Prostate gland (tissue), 2 donors: Measurements from ENCODE around the gene MTFP1.

Source experiments
- CTCF ChIP-seq, 4 experiments: fragments of 200-600 bp in 2 of 4; fragments of 450-650 bp in 2 of 4; sonication (generic) in 2 of 4; IDR thresholded peaks; 1 replicate in 3 of 4; 2 replicates in 1 of 4; pipeline ENCODE4 v1.5.1; 2016 to 2019; ENCODE audit warnings: antibody characterized with exemption in 4 of 4, mild to moderate bottlenecking in 2 of 4, moderate library complexity in 2 of 4
- POLR2A ChIP-seq: fragments of 450-650 bp; IDR thresholded peaks from one replicate; pipeline ENCODE4 v1.6.1; 2016; ENCODE audit warnings: antibody characterized with exemption, mild to moderate bottlenecking

- TF ChIP-seq CTCF (IDR thresholded peaks at IDR 0.05) (no peak), POLR2A (no peak)
These were observed 19.2 kb upstream of the MTFP1 start for GRCh38 chr22:30406400-30406799.
